Left renal cortex interstitium (tissue), 4 donors: ENCODE measurements around the gene WIPF2. TPM values are rescaled to one million over a fixed set of nuclear protein-coding genes. Genes with fewer than 3 reads are reported as not detected.

Experiments
- DNase-seq, 4 donors: peaks; one replicate each; pipeline ENCODE4 v3.0.0-alpha.2; 2013; ENCODE audit warnings: low read depth in 4 of 4, low spot score in 2 of 4, missing footprints in 1 of 4
- polyA plus RNA-seq, 4 donors: library from polyadenylated mRNA; unstranded; fragments of 120-200 nt; gene quantifications; one replicate each; pipeline ENCODE4 v1.2.1, GENCODE V29; 2013; ENCODE audit not compliant: insufficient read length in 4 of 4

The WIPF2 gene
- polyA plus RNA-seq, 4 donors: 26.1 to 32.8 (median 29.1) TPM

DNA sequence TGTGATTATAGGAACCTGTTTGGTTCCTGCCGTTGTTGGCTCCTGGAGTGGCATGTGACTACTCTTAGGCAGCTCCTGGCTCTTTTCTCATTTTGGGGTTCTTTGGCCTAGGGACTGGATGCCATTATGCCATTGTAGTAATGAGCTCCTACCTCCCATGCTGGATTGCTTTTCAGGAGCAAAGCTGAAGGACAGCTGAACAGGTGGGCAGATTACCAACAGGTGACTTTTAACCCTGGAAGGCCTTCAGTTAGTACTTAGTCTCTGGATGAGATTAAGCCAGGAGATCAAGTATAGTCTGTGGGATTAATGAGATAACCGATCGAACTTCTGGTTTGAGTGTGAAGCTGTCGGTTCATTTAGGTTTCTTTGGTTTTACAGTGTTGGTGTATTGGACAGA is 25.2 kb downstream of the WIPF2 start:
- DNase-seq: no peak

DNA sequence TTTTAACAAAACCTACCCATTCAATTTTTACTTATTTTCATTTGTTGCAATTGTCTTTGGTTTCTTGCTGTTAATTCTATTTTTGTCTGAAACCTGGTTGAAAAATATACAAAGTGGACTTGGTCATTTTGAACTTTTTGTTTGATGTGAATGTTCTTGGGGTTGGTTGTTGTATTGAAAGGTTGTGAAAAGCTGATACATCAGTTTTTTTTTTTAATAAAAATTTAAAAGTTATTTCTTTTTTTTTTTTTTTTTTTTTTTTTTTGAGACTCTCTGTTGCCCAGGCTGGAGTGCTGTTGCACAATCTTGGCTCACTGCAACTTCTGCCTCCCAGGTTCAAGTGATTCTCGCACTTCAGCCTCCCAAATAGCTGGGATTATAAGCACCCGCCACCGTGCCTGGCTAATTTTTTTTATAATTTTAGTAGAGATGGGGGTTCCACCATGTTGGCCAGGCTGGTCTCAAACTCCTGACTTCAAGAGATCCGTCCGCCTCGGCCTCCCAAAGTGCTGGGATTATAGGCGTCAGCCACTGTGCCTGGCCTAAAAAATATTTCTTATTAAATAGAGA is 28.9 kb downstream of the WIPF2 start:
- DNase-seq: no peak

DNA sequence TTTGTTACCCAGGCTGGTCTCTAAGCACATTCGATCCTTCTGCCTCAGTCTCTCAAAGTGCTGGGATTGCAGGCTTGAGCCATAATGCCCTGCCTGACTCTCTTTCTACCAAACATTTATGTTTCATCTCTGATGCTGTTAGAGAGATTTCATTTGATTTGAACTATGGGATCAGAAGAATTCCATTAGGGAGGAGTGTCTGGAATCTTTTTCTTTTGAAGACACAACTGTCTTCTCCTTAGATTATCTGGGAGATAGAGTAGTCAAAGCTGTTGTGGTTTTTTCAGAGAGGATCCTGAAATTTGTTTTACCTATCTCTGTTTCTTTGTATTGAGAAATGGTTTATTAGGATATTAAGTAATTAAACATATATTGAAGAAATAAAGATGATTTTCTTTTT is 29.4 kb downstream of the WIPF2 start:
- no peak for DNase-seq

DNA sequence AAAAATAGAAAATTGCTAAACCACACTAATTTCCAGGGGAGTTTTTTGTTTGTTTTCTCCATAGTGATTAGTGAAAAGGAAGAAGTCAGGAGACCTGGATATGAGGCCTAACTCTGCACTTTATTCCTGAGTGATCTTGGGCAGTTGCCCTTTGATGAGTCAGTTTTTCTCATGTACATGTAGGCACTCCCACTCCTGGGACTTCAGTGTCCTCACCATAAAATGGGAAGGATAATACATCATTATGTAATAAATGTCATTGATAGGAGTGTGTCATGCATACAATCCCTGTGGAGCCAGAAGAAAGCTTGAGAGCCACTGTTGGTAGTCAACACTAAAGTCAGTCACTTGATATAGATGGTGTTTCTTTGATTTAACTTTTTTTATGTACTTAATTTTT is 32.5 kb downstream of the WIPF2 start:
- DNase-seq: no peak

DNA sequence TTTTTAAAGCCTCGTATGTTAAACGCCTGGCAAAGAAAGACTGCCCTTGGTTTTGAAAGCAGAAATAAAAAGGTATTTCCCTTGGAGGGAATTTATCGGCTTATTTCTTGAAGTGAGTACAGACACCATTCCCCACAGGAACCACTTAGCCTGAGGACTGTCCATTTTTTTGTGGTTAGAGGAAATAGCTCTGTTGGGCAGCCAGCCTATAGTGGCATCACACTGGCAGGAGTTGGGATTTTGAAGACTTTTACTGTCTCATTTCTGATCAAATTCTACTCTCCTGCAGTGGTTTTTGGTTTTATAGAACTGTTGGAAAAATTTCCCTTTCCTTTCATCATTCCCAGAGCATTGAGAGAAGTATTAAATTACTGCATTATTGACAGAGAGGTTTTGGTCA is 34.5 kb downstream of the WIPF2 start:
- no peak for DNase-seq

DNA sequence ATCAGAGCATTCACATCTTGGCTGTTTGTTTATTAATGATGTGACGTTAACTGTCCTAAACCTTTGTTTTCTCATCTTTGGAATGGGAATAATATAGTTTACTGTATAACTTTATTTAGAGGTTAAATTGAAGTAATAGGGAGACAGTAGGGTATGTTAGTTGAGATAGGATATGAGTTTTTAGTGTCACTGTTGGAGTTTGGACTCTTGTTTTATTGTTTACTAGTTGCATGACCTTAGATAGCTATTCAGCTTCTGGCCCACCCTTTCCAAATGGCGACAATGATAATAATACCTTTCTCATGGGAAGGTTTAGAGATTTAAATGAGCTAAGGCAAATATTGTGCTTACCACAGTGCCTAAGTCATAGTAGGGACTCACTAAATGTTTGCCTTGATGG is 40.4 kb downstream of the WIPF2 start:
- DNase-seq: no peak

DNA sequence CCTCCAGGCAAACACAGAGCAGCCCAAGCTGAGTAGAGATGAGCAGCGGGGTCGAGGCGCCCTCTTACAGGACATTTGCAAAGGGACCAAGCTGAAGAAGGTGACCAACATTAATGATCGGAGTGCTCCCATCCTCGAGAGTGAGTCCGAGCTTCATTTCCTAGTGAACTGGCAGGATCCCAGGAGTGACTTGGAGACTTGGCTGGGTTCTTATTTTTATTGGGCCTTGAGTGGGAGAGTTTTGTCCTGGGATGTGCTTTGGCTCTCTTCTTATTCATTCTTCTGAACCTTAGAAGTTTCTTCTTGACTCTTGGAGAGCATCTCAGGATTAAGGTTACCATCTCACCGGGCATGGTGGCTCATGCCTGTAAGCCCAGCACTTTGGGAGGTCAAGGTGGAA is 41.4 kb downstream of the WIPF2 start:
- no peak for DNase-seq

DNA sequence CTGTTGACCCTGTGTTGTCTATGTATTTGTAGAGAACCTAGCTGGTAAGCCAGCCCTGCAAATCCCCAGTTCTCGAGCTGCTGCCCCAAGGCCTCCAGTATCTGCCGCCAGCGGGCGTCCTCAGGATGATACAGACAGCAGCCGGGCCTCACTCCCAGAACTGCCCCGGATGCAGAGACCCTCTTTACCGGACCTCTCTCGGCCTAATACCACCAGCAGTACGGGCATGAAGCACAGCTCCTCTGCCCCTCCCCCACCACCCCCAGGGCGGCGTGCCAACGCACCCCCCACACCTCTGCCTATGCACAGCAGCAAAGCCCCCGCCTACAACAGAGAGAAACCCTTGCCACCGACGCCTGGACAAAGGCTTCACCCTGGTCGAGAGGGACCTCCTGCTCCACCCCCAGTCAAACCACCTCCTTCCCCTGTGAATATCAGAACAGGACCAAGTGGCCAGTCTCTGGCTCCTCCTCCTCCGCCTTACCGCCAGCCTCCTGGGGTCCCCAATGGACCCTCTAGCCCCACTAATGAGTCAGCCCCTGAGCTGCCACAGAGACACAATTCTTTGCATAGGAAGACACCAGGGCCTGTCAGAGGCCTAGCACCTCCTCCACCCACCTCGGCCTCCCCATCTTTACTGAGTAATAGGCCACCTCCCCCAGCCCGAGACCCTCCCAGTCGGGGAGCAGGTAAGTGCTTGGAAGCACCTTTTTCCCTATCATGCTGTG is 45.5 kb downstream of the WIPF2 start:
- no peak for DNase-seq

DNA sequence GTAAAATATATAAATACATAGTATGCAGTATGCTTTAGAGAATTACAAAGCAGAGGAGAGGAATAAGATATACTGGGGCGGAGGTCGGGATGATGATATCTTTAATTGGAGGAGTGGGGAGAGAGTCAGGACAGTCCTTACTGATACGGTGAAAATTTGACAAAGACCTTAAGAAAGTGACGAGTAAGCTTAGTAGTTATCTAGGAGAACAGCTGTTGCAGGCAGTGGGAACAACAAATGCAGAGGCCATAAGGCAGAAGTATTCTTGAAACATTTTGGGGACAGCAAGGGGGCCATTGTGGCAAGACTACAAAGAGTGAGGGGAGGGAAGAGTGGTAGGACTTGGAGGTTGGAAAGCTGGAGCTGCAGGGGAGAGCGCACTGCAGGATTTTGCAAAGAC is 46.2 kb downstream of the WIPF2 start:
- no peak for DNase-seq

DNA sequence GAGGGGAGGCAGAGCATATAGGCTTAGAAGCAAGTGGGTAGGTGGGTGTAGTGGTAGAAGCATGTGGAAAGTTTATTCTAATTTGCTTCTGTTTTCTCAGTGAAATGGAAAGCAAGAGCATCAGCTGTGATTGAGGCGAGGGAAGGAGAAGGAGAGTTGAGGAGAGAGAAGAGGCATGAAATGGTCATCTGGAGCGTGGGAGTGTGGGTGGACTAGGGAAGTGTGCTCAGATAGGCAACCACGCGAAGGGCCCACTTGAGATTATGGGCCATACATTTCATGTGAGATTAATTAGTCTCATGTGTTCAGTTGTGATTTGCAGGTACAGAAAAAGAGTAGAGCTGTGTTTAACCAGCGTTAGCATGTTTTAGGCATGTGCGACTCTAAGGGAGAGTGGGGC is 47.8 kb downstream of the WIPF2 start:
- no peak for DNase-seq

DNA sequence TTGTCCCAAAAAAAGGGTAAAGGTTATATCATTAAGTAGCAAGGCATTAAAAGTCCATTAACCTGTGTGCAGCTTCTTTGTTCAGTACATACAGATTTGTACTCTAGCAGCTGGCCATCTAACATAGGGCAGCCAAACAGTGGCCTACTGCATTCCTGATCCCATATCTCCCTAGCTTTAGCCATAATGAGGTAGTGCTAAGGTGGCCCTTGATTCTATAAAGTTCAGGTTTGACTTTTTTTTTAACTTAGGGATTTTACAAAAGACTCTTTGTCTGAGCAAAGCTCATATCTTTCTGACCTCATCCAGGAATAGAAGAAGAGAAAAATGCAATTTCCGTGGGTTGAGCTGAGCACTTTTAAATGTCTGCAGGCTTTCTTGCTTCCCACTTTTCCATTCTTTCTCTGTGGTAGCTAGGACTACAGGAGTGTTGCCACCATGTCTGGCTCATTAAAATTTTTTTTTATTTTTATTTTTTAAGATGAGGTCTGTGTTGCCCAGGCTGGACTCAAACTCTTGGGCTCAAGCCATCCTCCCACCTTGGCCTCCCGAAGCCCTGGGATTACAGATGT is 49.1 kb downstream of the WIPF2 start:
- DNase-seq: no peak

DNA sequence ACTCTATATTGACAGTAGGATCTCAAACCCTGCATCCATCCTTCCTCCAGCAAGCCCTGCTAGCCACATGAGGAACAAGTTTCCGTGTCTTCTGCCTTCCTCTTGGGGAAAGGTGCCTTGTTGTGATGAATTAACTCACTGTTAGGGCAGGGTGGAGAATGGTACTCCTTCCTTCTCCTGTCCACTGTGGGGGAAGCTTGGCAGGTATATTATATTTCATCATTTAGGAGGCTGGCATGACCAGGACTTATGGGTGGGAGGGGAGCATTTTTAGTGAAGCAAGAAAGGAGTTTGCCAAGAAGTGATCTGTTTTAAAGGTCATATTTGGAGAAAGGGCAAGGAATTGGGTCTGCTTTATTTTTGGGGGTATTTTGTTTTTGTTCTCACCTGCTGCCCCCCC is 59.3 kb downstream of the WIPF2 start:
- no peak for DNase-seq

DNA sequence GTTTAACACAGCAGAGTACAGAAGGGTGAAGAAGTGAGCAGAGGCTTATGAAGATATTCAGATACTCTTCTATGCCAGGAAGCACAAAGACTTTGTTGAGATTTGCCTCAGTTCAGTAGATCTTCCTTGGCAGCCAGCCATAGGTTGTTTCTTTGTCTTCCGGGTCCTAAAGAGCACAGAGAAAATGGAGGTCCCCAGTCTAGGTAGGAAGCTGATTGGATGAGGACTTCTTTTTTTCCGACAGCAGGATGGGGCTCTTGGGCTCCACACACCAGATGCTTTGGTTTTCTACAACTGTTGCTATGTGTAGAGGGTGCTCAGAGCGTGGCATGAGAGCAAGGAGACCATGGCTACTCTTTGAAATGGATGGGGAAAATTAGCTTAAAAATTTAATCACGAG is 60.3 kb downstream of the WIPF2 start:
- DNase-seq: no peak

DNA sequence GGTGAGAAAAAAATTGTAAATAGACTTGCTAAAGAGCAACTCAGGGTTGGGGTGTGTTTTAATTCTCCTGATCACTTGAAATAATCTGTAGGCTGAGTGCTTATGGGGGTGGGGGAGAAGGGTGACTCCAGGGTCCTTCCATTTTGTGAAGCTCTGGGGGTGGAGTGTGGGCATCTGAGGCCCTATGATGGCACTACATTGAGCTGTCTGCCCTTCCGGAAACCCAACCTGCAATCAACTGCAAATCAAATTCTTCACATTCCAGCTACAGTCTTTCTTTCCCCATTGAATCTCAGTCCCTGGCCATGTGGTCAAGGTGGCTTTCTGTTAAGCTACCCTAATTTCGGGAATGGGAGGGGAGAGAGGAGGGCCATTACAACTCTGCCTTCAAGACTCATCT is 62.6 kb downstream of the WIPF2 start:
- DNase-seq: no peak

DNA sequence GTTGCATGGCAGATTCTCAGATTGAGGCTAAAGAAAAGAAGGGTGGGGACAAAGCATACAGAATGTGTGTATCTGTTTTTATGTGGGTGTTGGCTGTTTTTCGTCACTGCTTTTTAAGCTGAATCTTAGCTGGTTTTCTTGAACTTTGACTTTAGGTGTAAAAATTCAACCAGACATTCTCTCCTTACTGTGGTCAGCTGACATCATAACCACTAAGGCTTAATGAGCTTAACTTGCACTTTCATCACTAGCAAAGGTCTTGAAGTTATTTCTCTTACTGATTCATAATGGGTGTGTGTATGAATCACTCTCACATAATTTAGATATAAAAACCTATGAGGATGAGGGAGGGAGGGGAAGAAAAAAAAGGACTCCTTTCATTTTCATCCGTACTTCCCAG is 64.6 kb downstream of the WIPF2 start:
- DNase-seq: no peak

DNA sequence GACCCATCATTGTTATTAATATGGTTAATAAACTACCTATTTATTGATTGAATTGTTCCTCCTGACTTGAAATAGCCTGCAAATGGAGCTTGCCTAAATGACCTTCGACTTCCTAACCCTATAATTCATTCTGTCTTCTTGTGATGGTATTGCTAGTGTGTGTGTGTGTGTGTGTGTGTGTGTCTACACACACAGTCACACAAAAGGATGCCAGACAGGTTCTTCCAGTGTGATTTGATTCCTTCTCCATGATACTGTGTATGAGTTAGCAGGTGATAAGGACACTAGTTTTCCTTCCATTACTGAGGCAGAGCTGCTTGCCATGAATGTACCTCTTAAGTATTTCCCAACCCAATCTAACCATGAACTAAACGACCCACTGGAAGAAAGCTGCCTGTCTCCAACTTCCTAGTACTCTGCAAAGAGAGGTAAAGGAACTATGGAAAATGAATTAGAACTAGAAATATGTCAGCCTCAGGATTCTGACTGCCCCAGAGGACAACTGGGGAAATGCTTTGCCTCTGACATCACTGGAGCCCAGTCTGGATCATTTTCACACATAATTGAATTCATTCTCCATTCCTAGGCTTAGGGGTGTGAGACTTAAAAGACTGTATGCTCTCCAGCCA is 65.1 kb downstream of the WIPF2 start:
- DNase-seq: no peak

DNA sequence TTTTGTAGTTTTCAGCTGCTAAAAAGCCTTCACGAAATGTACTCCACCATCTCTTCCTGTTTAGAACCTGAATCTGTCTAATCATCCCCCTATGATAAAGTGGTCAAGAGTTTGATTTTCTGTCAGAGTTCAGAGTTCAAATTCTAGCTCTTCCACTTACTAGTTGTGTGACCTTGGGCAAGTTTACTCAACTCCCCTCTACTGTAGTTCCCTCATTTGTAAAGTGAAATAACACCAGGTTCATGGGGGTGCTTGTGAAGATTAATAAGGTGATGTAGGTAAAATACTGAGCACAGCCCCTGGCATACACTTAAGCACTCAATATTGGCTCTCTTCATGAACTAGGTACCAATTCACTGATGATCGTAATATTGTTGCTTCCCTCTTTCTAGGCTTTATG is 67.4 kb downstream of the WIPF2 start:
- DNase-seq: no peak

DNA sequence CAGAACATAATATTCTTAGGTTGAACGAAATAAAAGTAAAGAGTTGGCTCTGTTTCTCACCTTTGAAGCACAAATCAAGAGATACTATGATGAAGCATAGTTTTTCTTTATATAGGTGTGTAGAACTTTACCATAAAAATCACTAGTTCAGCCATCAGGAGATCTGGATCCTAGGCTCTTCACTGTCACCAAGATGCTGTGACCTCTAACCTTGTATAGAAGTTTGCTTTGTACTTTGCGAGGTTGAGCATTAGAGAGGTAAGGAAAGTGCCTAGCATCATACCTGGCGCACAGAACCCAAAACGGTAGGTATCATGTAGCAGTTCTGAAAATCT is 68.0 kb downstream of the WIPF2 start:
- no peak for DNase-seq

DNA sequence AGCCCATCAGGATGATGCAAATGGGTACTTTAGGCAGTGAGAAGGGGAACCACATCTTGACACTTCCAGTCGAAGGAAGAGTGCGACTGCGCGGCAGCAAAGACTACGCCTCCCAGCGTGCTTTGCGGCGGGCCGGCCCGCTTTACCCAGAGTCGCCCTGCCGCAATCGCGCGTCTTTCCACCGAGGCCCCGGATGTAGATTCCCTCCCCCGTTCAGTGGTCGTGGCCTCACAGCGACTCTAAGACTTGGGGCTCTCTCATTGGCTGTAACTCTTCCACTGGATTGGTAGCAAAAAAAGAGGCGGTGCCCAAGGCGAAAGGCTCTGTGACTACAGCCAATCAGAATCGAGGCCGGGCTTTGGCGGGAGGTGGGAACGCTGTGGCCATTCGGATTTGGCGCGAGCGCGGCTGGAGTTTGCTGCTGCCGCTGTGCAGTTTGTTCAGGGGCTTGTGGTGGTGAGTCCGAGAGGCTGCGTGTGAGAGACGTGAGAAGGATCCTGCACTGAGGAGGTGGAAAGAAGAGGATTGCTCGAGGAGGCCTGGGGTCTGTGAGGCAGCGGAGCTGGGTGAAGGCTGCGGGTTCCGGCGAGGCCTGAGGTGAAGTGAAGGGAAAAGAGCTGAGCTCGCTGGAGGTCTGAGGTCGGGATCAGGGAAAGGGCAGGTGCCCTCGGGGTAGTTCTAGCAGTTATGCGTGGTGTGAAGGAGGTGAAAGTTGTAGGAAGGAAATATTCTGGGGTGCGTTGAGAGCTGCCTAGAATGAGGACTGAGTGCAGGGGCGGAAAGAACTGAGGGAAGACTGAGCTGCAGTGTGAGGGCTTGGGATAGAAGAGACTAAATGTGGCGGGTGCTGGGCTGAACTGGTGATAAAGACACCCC is 68.6 kb downstream of the WIPF2 start, which contains the start of gene CDC6:
CDC6 (plus strand) TSS at position 386 of the 876 bp plus-strand sequence. CDS start 1,542 bp downstream, outside the sequence.
- DNase-seq: peak; percentile 96 to 99 (median 97)

DNA sequence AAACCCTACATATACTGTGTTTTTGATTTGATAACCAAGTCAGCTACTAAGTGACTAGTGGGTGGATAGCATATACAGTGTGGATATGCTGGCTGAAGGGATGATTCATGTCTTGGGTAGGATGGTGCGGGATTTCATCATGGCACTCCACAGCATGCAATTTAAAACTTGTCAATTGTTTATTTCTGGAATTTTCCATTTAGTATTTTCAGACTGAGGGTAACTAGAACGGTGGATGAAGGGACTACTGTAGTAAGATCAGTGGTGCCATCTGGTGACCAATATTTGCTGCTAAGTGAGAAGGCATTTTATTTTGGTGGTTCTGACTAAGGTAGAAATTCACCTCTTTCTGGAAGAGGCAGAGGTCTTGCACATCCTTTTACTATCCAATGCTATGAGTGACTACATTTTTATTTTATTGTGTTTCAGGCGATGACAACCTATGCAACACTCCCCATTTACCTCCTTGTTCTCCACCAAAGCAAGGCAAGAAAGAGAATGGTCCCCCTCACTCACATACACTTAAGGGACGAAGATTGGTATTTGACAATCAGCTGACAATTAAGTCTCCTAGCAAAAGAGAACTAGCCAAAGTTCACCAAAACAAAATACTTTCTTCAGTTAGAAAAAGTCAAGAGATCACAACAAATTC is 71.7 kb downstream of the WIPF2 start:
- DNase-seq: no peak

DNA sequence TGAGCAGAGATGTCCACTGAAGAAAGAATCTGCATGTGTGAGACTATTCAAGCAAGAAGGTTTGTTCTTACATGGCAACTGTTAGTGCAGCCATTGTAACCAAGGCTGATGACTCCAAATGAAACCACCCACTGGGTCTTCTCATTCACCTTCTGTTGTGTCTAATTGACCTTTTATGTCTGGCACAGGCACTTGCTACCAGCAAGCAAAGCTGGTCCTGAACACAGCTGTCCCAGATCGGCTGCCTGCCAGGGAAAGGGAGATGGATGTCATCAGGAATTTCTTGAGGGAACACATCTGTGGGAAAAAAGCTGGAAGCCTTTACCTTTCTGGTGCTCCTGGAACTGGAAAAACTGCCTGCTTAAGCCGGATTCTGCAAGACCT is 72.2 kb downstream of the WIPF2 start:
- DNase-seq: no peak
